Measurements from ENCODE around the gene SORCS2. TPM values are rescaled to one million over a fixed set of nuclear protein-coding genes. Genes with fewer than 3 reads are reported as not detected.

Gene SORCS2
- total RNA-seq, 1 donor from 2014 or later = 5.2 TPM

DNA sequence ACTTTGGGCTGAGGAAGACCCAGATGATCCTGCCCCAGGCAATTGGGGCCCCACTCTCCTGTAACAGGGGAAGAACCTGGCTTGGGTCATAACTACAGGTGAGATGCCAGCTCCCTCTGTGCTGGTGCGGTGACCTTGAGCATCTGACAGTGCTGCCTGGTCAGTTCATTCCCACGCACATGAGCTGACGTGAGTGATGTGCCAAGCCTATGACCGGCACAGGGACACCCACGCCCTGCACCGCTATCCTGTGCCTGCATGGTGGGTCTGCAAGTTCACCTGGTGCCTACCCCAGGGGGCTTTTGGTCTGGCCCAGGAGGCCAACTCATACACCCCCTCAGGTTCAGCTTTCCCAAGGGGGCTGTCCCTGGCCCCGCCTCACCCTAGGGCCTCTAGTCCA lies 366.1 kb downstream of the SORCS2 start:
- Histone ChIP-seq H3K79me2 (ENCODE audit: low read depth) (no peaks in the 10 kb centered on the region), H4K20me1 (ENCODE audit: low read depth) (no peaks in the 10 kb centered on the region), H3K4me3 (no peak overlapping the region), H3K27me3 (no peaks in the 10 kb centered on the region), H3K4me2 (no peak overlapping the region), H3K9me3 (ENCODE audit: low read depth) (no peaks in the 10 kb centered on the region), H3K4me1 (no peaks in the 10 kb centered on the region), H3K36me3 (no peaks in the 10 kb centered on the region), H3K9ac (no peak overlapping the region), H3F3A (ENCODE audit: low read depth) (no peaks in the 10 kb centered on the region), H3K27ac (no peak overlapping the region), H2AFZ (replicated peaks) (no peak overlapping the region)
- TF ChIP-seq, protein P1, sequence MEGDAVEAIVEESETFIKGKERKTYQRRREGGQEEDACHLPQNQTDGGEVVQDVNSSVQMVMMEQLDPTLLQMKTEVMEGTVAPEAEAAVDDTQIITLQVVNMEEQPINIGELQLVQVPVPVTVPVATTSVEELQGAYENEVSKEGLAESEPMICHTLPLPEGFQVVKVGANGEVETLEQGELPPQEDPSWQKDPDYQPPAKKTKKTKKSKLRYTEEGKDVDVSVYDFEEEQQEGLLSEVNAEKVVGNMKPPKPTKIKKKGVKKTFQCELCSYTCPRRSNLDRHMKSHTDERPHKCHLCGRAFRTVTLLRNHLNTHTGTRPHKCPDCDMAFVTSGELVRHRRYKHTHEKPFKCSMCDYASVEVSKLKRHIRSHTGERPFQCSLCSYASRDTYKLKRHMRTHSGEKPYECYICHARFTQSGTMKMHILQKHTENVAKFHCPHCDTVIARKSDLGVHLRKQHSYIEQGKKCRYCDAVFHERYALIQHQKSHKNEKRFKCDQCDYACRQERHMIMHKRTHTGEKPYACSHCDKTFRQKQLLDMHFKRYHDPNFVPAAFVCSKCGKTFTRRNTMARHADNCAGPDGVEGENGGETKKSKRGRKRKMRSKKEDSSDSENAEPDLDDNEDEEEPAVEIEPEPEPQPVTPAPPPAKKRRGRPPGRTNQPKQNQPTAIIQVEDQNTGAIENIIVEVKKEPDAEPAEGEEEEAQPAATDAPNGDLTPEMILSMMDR (IDR thresholded peaks at IDR 0.05) = no peak
- TF ChIP-seq EZH2 (IDR thresholded peaks at IDR 0.05) (no peak), EZH2phosphoT487 (IDR thresholded peaks at IDR 0.05) (no peak)
- Mint-ChIP-seq H3K4me1 (no peaks in the 10 kb centered on the region), H3K36me3 (no peaks in the 10 kb centered on the region), H3K4me3 (no peak overlapping the region), H3K27ac (no peak overlapping the region), H3K9me3 (peaks cover 15% of the 10 kb centered on the region), H3K27me3 (ENCODE audit: insufficient read depth, low read depth) (peaks cover 10% of the 10 kb centered on the region)
- no peak for DNase-seq (ENCODE audit: low spot score)

DNA sequence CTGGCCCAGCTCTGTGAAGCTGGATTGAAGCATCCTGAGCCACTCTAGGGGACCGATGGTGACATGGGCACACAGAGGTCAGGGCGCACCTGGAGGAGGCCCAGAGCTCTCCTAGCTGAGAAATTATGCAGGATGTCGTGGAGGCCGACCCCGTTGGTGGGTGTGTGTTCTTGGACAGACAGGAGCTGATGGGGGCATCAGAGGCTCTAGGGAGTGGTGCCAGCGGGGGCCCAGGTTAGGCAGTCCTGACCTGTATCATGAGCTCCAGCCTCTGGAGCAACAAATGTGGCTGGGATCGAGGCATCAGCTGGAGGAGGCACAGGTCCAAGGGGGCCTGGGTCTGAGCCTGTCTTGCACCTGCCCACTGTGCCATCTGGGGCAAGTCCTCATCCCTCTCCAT lies 367.0 kb downstream of the SORCS2 start:
- Histone ChIP-seq H3K9me3 (ENCODE audit: low read depth) (no peaks in the 10 kb centered on the region), H4K20me1 (ENCODE audit: low read depth) (no peaks in the 10 kb centered on the region), H3K79me2 (ENCODE audit: low read depth) (no peaks in the 10 kb centered on the region), H3K4me2 (no peak overlapping the region), H3K27me3 (no peaks in the 10 kb centered on the region), H3K36me3 (no peaks in the 10 kb centered on the region), H2AFZ (replicated peaks) (no peak overlapping the region), H3K27ac (no peak overlapping the region), H3K9ac (no peak overlapping the region), H3K4me1 (peaks cover 1% of the 10 kb centered on the region), H3F3A (ENCODE audit: low read depth) (no peaks in the 10 kb centered on the region), H3K4me3 (no peak overlapping the region)
- Mint-ChIP-seq H3K4me1 (no peaks in the 10 kb centered on the region), H3K36me3 (no peaks in the 10 kb centered on the region), H3K4me3 (no peak overlapping the region), H3K27ac (no peak overlapping the region), H3K27me3 (ENCODE audit: insufficient read depth, low read depth) (peaks cover 10% of the 10 kb centered on the region), H3K9me3 (peaks cover 9% of the 10 kb centered on the region)
- no peak for TF ChIP-seq EZH2phosphoT487 (IDR thresholded peaks at IDR 0.05)
- TF ChIP-seq EZH2 (IDR thresholded peaks at IDR 0.05) = no peak
- no peak for DNase-seq (ENCODE audit: low spot score)

DNA sequence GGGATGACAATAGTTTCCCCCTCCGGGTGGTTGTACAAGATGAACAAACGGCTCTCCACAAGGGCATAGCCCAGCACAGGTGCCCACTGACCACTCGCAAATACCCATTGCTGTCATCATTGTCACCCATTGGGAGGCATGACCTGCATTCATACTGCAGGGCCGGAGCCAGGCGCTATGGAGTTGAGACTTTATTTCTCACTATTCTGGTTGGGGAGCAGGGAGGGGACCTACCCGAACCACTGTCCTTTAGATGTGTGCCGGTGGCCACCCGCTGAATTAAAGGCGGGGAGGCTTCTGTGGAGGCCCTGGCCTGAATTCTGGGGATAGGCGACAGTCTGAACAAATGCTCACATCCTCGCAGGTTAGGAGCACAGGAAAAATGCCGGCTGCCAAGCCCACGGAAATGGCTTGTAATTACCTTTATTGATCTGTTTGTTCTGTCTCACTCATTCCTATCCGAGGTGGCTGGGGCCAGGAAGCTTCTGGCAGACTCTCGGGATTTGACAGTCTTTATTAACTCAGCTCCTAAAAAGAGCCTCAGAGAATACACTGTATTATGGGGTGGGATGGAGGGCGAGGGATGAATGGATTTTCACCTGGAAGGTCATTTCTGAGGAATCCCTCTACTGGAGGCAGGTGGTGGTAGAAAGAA lies 367.5 kb downstream of the SORCS2 start:
- H3K9ac ChIP-seq = no peak overlapping the region
- no peaks in the 10 kb centered on the region for H4K20me1 ChIP-seq (ENCODE audit: low read depth)
- H3K79me2 ChIP-seq (ENCODE audit: low read depth) = no peaks in the 10 kb centered on the region
- no peaks in the 10 kb centered on the region for H3K27me3 ChIP-seq
- TF ChIP-seq, protein P1 (IDR thresholded peaks at IDR 0.05) = no peak
- TF ChIP-seq EZH2 (IDR thresholded peaks at IDR 0.05) (no peak), EZH2phosphoT487 (IDR thresholded peaks at IDR 0.05) (no peak)
- Mint-ChIP-seq H3K4me1 (no peaks in the 10 kb centered on the region), H3K4me3 (no peak overlapping the region), H3K27me3 (ENCODE audit: insufficient read depth, low read depth) (peaks cover 8% of the 10 kb centered on the region), H3K36me3 (no peaks in the 10 kb centered on the region), H3K27ac (no peak overlapping the region), H3K9me3 (peaks cover 5% of the 10 kb centered on the region)
- H3K9me3 ChIP-seq (ENCODE audit: low read depth) = no peaks in the 10 kb centered on the region
- no peaks in the 10 kb centered on the region for H3K36me3 ChIP-seq
- no peak overlapping the region for H3K4me3 ChIP-seq
- peaks cover 7% of the 10 kb centered on the region for H3K4me1 ChIP-seq
- no peak overlapping the region for H3K4me2 ChIP-seq
- H2AFZ ChIP-seq (replicated peaks) = no peak overlapping the region
- no peak for DNase-seq (ENCODE audit: low spot score)
- no peaks in the 10 kb centered on the region for H3F3A ChIP-seq (ENCODE audit: low read depth)
- no peak overlapping the region for H3K27ac ChIP-seq

DNA sequence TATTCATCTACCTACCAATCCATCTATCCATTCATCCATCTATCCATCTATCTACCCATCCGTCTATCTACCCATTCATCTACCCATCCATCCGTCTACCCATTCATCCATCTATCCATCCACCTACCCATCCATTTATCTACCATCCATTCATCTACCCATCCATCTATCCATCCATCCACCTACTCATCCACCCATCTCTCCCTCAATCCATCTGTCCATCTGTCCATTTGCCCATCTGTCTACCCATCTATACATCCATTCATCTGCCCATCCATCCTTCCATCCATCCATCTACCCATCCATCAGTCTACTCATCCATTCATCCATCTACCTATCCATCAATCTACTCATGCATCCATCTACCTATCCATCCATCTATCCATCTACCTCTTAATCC lies 369.2 kb downstream of the SORCS2 start:
- Mint-ChIP-seq H3K27ac (no peak overlapping the region), H3K36me3 (no peaks in the 10 kb centered on the region), H3K27me3 (ENCODE audit: insufficient read depth, low read depth) (peaks cover 5% of the 10 kb centered on the region), H3K4me3 (no peak overlapping the region), H3K4me1 (no peaks in the 10 kb centered on the region), H3K9me3 (peaks cover 5% of the 10 kb centered on the region)
- Histone ChIP-seq H4K20me1 (ENCODE audit: low read depth) (no peaks in the 10 kb centered on the region), H3K4me2 (no peak overlapping the region), H3K4me3 (no peak overlapping the region), H3K27ac (no peak overlapping the region), H3K9ac (no peak overlapping the region), H3F3A (ENCODE audit: low read depth) (no peaks in the 10 kb centered on the region), H3K9me3 (ENCODE audit: low read depth) (no peaks in the 10 kb centered on the region), H2AFZ (replicated peaks) (no peak overlapping the region), H3K27me3 (no peaks in the 10 kb centered on the region), H3K4me1 (peaks cover 7% of the 10 kb centered on the region), H3K79me2 (ENCODE audit: low read depth) (no peaks in the 10 kb centered on the region), H3K36me3 (no peaks in the 10 kb centered on the region)
- no peak for DNase-seq (ENCODE audit: low spot score)
- TF ChIP-seq EZH2phosphoT487 (IDR thresholded peaks at IDR 0.05) = no peak
- TF ChIP-seq, protein P1 (IDR thresholded peaks at IDR 0.05) = no peak
- TF ChIP-seq EZH2 (IDR thresholded peaks at IDR 0.05) = no peak

Measured in neural progenitor cell (in vitro differentiated cells).